ENCODE data around the gene MAML3. TPM values are rescaled to one million over a fixed set of nuclear protein-coding genes. Genes with fewer than 3 reads are reported as not detected.

Gene MAML3
- total RNA-seq, 2 experiments from 2014 or later: 2.5 to 2.9 TPM

GRCh38 chr4:140186651-140187315 is 32.8 kb upstream of the MAML3 start:
- H3K27me3 Mint-ChIP-seq: no peaks in the 10 kb centered on the region
- H3K4me3 Mint-ChIP-seq: no peak overlapping the region
- no peak overlapping the region for H3K27ac ChIP-seq (ENCODE audit: low read depth in 1 of 2, low read length in 2 of 2)

GRCh38 chr4:140186082-140186438 is 32.1 kb upstream of the MAML3 start:
- intact Hi-C loops (cut with DNase I, micrococcal nuclease): no loop called here
- no peaks in the 10 kb centered on the region for H3K4me1 ChIP-seq (ENCODE audit: insufficient read depth, low read length)
- ATAC-seq (ENCODE audit: poor library complexity) (no peak), DNase-seq (no peak)
- no peaks in the 10 kb centered on the region for H3K27me3 ChIP-seq (ENCODE audit: control insufficient read depth in 1 of 2, insufficient read depth in 2 of 2, low read length in 2 of 2)
- no peak overlapping the region for H3K4me3 ChIP-seq (ENCODE audit: low read length)
- no peaks in the 10 kb centered on the region for H3K36me3 ChIP-seq (ENCODE audit: insufficient read depth, low read length)
- ChIA-PET POLR2A (no interaction called here), CTCF (no interaction called here)
- no peaks in the 10 kb centered on the region for H3K9me3 Mint-ChIP-seq
- H3K36me3 Mint-ChIP-seq (ENCODE audit: low read depth): no peaks in the 10 kb centered on the region
- no peak overlapping the region for H3K27ac ChIP-seq (ENCODE audit: low read depth in 1 of 2, low read length in 2 of 2)
- TF ChIP-seq CTCF (IDR thresholded peaks at IDR 0.05): no peak
- H3K9me3 ChIP-seq (ENCODE audit: control insufficient read depth in 1 of 2, insufficient read depth in 1 of 2, low read length in 2 of 2): no peaks in the 10 kb centered on the region
- no peak overlapping the region for H3K4me3 Mint-ChIP-seq
- H3K27ac Mint-ChIP-seq: no peak overlapping the region
- H3K27me3 Mint-ChIP-seq: no peaks in the 10 kb centered on the region
- no peaks in the 10 kb centered on the region for H3K4me1 Mint-ChIP-seq (ENCODE audit: low read depth)

More at GRCh38 chr4:140186651-140187315, 32.8 kb upstream of the MAML3 start:
- Histone ChIP-seq H3K27me3 (ENCODE audit: control insufficient read depth in 1 of 2, insufficient read depth in 2 of 2, low read length in 2 of 2) (no peaks in the 10 kb centered on the region), H3K4me3 (ENCODE audit: low read length) (no peak overlapping the region), H3K9me3 (ENCODE audit: control insufficient read depth in 1 of 2, insufficient read depth in 1 of 2, low read length in 2 of 2) (no peaks in the 10 kb centered on the region), H3K4me1 (ENCODE audit: insufficient read depth, low read length) (no peaks in the 10 kb centered on the region), H3K36me3 (ENCODE audit: insufficient read depth, low read length) (no peaks in the 10 kb centered on the region)
- ChIA-PET CTCF (no interaction called here), POLR2A (no interaction called here)
- Mint-ChIP-seq H3K36me3 (ENCODE audit: low read depth) (no peaks in the 10 kb centered on the region), H3K27ac (no peak overlapping the region), H3K9me3 (no peaks in the 10 kb centered on the region), H3K4me1 (ENCODE audit: low read depth) (no peaks in the 10 kb centered on the region)
- ATAC-seq (ENCODE audit: poor library complexity): no peak
- no peak for DNase-seq
- TF ChIP-seq CTCF (IDR thresholded peaks at IDR 0.05): no peak
- intact Hi-C loops (cut with DNase I, micrococcal nuclease): no loop called here

- H3K4me1 ChIP-seq (ENCODE audit: insufficient read depth, low read length): no peaks in the 10 kb centered on the region
- ChIA-PET POLR2A (no interaction called here), CTCF (no interaction called here)
- ATAC-seq (ENCODE audit: poor library complexity): no peak
- no peaks in the 10 kb centered on the region for H3K4me1 Mint-ChIP-seq (ENCODE audit: low read depth)
- intact Hi-C loops (cut with DNase I, micrococcal nuclease): no loop called here
- no peaks in the 10 kb centered on the region for H3K36me3 ChIP-seq (ENCODE audit: insufficient read depth, low read length)
- H3K27me3 ChIP-seq (ENCODE audit: control insufficient read depth in 1 of 2, insufficient read depth in 2 of 2, low read length in 2 of 2): no peaks in the 10 kb centered on the region
- H3K27ac Mint-ChIP-seq: no peak overlapping the region
- H3K4me3 Mint-ChIP-seq: no peak overlapping the region
- no peak for DNase-seq
- TF ChIP-seq CTCF (IDR thresholded peaks at IDR 0.05): no peak
- H3K27ac ChIP-seq (ENCODE audit: low read depth in 1 of 2, low read length in 2 of 2): no peak overlapping the region
- no peaks in the 10 kb centered on the region for H3K9me3 ChIP-seq (ENCODE audit: control insufficient read depth in 1 of 2, insufficient read depth in 1 of 2, low read length in 2 of 2)
- H3K36me3 Mint-ChIP-seq (ENCODE audit: low read depth): no peaks in the 10 kb centered on the region
- H3K27me3 Mint-ChIP-seq: no peaks in the 10 kb centered on the region
- no peak overlapping the region for H3K4me3 ChIP-seq (ENCODE audit: low read length)
- no peaks in the 10 kb centered on the region for H3K9me3 Mint-ChIP-seq
Observed at GRCh38 chr4:140185412-140186081, 31.6 kb upstream of the MAML3 start.

Measured in CD4-positive, alpha-beta T cell (primary cell).